ENCODE measurements around the gene HOXC13.

The HOXC13 gene

GRCh38 chr12:53938326-53939140, at the start of gene HOXC13:
TSS of gene HOXC13 (plus strand) at chr12:53938831. CDS start at chr12:53938907, 76 bp downstream.
- ATAC-seq (ENCODE audit: insufficient read depth, low read depth) (no peak), DNase-seq (no peak)
- no peak within 1 kb of the TSS for H3K4me3 ChIP-seq (ENCODE audit: low read depth in 1 of 2, low read length in 2 of 2)
- H4K20me1 ChIP-seq (ENCODE audit: insufficient read depth, low read length) = no peaks in the 10 kb centered on the region
- no peak within 1 kb of the TSS for H3K4me2 ChIP-seq (ENCODE audit: insufficient read depth, low read length)
- H3K4me1 ChIP-seq (ENCODE audit: insufficient read depth, low read length) = no peaks in the 10 kb centered on the region
- no peak for TF ChIP-seq CTCF (IDR thresholded peaks at IDR 0.05; ENCODE audit: borderline replicate concordance, extremely low read depth, low read length, poor library complexity, severe bottlenecking)
- no peak for TF ChIP-seq EZH2 (IDR thresholded peaks at IDR 0.05; ENCODE audit: borderline replicate concordance, low read depth, low read length, severe bottlenecking)
- H3K36me3 ChIP-seq (ENCODE audit: insufficient read depth, low read length) = no peaks in the 10 kb centered on the region
- H3K9ac ChIP-seq (ENCODE audit: low read depth, low read length) = no peak within 1 kb of the TSS
- H3K9me3 ChIP-seq (ENCODE audit: insufficient read depth, low read length, severe bottlenecking) = no peaks in the 10 kb centered on the region
- H3K27ac ChIP-seq (ENCODE audit: low read length) = no peak within 1 kb of the TSS
- no peaks in the 10 kb centered on the region for H3K79me2 ChIP-seq (ENCODE audit: insufficient read depth, low read length)
- H2AFZ ChIP-seq (ENCODE audit: low read depth, low read length) = no peak within 1 kb of the TSS
- peaks cover 27% of the 10 kb centered on the region for H3K27me3 ChIP-seq (ENCODE audit: insufficient read depth, low read length, poor library complexity)

GRCh38 chr12:53890081-53890480, 48.5 kb upstream of the HOXC13 start:
- peaks cover 38% of the 10 kb centered on the region for H3K27me3 ChIP-seq (ENCODE audit: insufficient read depth, low read length, poor library complexity)
- no peaks in the 10 kb centered on the region for H3K79me2 ChIP-seq (ENCODE audit: insufficient read depth, low read length)
- H3K27ac ChIP-seq (ENCODE audit: low read length) = no peak overlapping the region
- H2AFZ ChIP-seq (ENCODE audit: low read depth, low read length) = no peak overlapping the region
- no peak overlapping the region for H3K4me3 ChIP-seq (ENCODE audit: low read depth in 1 of 2, low read length in 2 of 2)
- no peaks in the 10 kb centered on the region for H4K20me1 ChIP-seq (ENCODE audit: insufficient read depth, low read length)
- no peaks in the 10 kb centered on the region for H3K9me3 ChIP-seq (ENCODE audit: insufficient read depth, low read length, severe bottlenecking)
- no peak for DNase-seq
- no peaks in the 10 kb centered on the region for H3K36me3 ChIP-seq (ENCODE audit: insufficient read depth, low read length)
- no peak overlapping the region for H3K4me2 ChIP-seq (ENCODE audit: insufficient read depth, low read length)
- no peaks in the 10 kb centered on the region for H3K4me1 ChIP-seq (ENCODE audit: insufficient read depth, low read length)
- TF ChIP-seq EZH2 (IDR thresholded peaks at IDR 0.05; ENCODE audit: borderline replicate concordance, low read depth, low read length, severe bottlenecking) (no peak), CTCF (IDR thresholded peaks at IDR 0.05; ENCODE audit: borderline replicate concordance, extremely low read depth, low read length, poor library complexity, severe bottlenecking) (no peak)
- no peak for ATAC-seq (ENCODE audit: insufficient read depth, low read depth)
- H3K9ac ChIP-seq (ENCODE audit: low read depth, low read length) = no peak overlapping the region

GRCh38 chr12:53892762-53893395, 45.8 kb upstream of the HOXC13 start:
- Histone ChIP-seq H4K20me1 (ENCODE audit: insufficient read depth, low read length) (no peaks in the 10 kb centered on the region), H3K27ac (ENCODE audit: low read length) (no peak overlapping the region), H3K79me2 (ENCODE audit: insufficient read depth, low read length) (no peaks in the 10 kb centered on the region), H3K9me3 (ENCODE audit: insufficient read depth, low read length, severe bottlenecking) (no peaks in the 10 kb centered on the region), H3K4me2 (ENCODE audit: insufficient read depth, low read length) (no peak overlapping the region), H3K9ac (ENCODE audit: low read depth, low read length) (no peak overlapping the region), H3K36me3 (ENCODE audit: insufficient read depth, low read length) (no peaks in the 10 kb centered on the region), H3K4me1 (ENCODE audit: insufficient read depth, low read length) (no peaks in the 10 kb centered on the region), H3K27me3 (ENCODE audit: insufficient read depth, low read length, poor library complexity) (peaks cover 41% of the 10 kb centered on the region), H3K4me3 (ENCODE audit: low read depth in 1 of 2, low read length in 2 of 2) (no peak overlapping the region), H2AFZ (ENCODE audit: low read depth, low read length) (no peak overlapping the region)
- no peak for ATAC-seq (ENCODE audit: insufficient read depth, low read depth)
- no peak for TF ChIP-seq CTCF (IDR thresholded peaks at IDR 0.05; ENCODE audit: borderline replicate concordance, extremely low read depth, low read length, poor library complexity, severe bottlenecking)
- no peak for TF ChIP-seq EZH2 (IDR thresholded peaks at IDR 0.05; ENCODE audit: borderline replicate concordance, low read depth, low read length, severe bottlenecking)
- no peak for DNase-seq
